B cell (primary cell): ENCODE results near the gene PAXIP1.

Source experiments
- EZH2 ChIP-seq: IDR thresholded peaks from 2 replicates; pipeline ENCODE4 v1.6.1; 2012; ENCODE audit warnings: borderline replicate concordance, low read depth, mild to moderate bottlenecking, moderate library complexity, low read length; ENCODE audit not compliant: insufficient read depth, poor library complexity, severe bottlenecking
- TF ChIP-seq, protein P1 (sequence below): fragments of 200-600 bp; IDR thresholded peaks from one replicate; pipeline ENCODE4 v1.8.0; 2022; ENCODE audit warnings: antibody characterized with exemption, mild to moderate bottlenecking

DNA sequence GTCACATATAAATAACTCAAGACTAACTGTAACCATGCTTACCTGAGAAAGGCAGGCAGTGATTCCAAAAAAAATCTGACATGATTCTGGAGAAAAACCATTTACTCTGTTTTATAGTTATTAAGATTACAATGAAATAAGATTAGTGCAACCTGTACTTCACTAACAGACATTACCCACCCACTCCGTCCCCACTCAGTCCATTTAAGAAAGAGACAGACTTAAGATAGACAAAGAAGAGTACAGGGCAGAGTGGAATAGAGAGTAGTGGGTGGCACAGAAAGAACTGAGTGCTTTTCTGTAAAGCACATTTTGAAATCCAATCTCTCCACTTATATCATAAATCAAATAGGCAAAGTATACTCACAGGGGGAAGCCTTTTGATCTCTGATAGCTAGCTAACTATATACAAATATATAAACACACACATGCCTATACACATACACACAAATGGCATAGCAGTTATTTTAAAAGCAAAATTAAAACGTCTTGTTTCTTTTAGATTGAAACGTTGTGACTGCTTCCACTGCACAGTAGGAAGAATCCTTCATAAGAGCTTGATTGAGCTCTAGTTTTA is 11.9 kb downstream of the PAXIP1 start:
- TF ChIP-seq, protein P1, sequence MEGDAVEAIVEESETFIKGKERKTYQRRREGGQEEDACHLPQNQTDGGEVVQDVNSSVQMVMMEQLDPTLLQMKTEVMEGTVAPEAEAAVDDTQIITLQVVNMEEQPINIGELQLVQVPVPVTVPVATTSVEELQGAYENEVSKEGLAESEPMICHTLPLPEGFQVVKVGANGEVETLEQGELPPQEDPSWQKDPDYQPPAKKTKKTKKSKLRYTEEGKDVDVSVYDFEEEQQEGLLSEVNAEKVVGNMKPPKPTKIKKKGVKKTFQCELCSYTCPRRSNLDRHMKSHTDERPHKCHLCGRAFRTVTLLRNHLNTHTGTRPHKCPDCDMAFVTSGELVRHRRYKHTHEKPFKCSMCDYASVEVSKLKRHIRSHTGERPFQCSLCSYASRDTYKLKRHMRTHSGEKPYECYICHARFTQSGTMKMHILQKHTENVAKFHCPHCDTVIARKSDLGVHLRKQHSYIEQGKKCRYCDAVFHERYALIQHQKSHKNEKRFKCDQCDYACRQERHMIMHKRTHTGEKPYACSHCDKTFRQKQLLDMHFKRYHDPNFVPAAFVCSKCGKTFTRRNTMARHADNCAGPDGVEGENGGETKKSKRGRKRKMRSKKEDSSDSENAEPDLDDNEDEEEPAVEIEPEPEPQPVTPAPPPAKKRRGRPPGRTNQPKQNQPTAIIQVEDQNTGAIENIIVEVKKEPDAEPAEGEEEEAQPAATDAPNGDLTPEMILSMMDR: no peak
- TF ChIP-seq EZH2: no peak
